Activated naive CD8-positive, alpha-beta T cell treated with anti-CD3 and anti-CD28 coated beads, Interleukin-2, amount 50 U/mL, for 16 hours (primary cell): ENCODE data around the gene MCFD2.
"Not testable (repeated sequence)": the region's sequence is repeated elsewhere in the genome, so short reads cannot be mapped to it uniquely, and the experiment has no call there.

Experiments used
- DNase-seq: peaks from one replicate; pipeline ENCODE4 v3.0.0-alpha.2; 2020; ENCODE audit warnings: low read depth, low spot score

The MCFD2 gene

GRCh38 chr2:46937471-46937901 is 21.9 kb upstream of the MCFD2 start:
- DNase-seq: no peak

GRCh38 chr2:46936566-46936965 is 21.0 kb upstream of the MCFD2 start:
- no peak for DNase-seq

- DNase-seq: no peak
Observed at GRCh38 chr2:46935071-46935470, 19.5 kb upstream of the MCFD2 start.

GRCh38 chr2:46929612-46930011 is 14.0 kb upstream of the MCFD2 start:
- DNase-seq: no peak

- DNase-seq: no peak
Observed at GRCh38 chr2:46926863-46927262, 11.3 kb upstream of the MCFD2 start.

GRCh38 chr2:46925474-46926351 is 10.1 kb upstream of the MCFD2 start:
- DNase-seq: no peak

- no peak for DNase-seq
Observed at GRCh38 chr2:46924608-46925007, 9.0 kb upstream of the MCFD2 start.

GRCh38 chr2:46924038-46924437 is 8.4 kb upstream of the MCFD2 start:
- DNase-seq: no peak

- no peak for DNase-seq
Observed at GRCh38 chr2:46923041-46923528, 7.5 kb upstream of the MCFD2 start.

- DNase-seq: no peak
Observed at GRCh38 chr2:46922606-46923005, 7.0 kb upstream of the MCFD2 start.

- DNase-seq: no peak
Observed at GRCh38 chr2:46921676-46922448, 6.3 kb upstream of the MCFD2 start.

- no peak for DNase-seq
Observed at GRCh38 chr2:46917628-46918027, 2.0 kb upstream of the MCFD2 start.

GRCh38 chr2:46915811-46916630 is 415 bp upstream of the MCFD2 start:
- DNase-seq: peak; percentile 51

GRCh38 chr2:46914578-46915230 is 902 bp downstream of the MCFD2 start:
- no peak for DNase-seq

GRCh38 chr2:46913471-46914381 is 1.9 kb downstream of the MCFD2 start:
- no peak for DNase-seq

- DNase-seq: peak; percentile 12
Observed at GRCh38 chr2:46909771-46910419, 5.7 kb downstream of the MCFD2 start.

GRCh38 chr2:46909150-46909549 is 6.5 kb downstream of the MCFD2 start:
- no peak for DNase-seq

GRCh38 chr2:46904908-46905678 is 10.5 kb downstream of the MCFD2 start:
- DNase-seq: not testable (repeated sequence)

GRCh38 chr2:46902980-46903379 is 12.6 kb downstream of the MCFD2 start:
- DNase-seq: not testable (repeated sequence)
